ENCODE measurements around the gene UROC1. TPM values are rescaled to one million over a fixed set of nuclear protein-coding genes. Genes with fewer than 3 reads are reported as not detected.

UROC1 gene
- total RNA-seq, 1 donor: not detected

- H3K4me3 ChIP-seq (ENCODE audit: low read depth, low read length): no peak overlapping the region
- no peak for TF ChIP-seq CTCF (IDR thresholded peaks at IDR 0.05; ENCODE audit: insufficient read depth, low read depth, low read length)
- DNase-seq (ENCODE audit: low read depth): no peak
Observed at GRCh38 chr3:126499401-126499800, 18.2 kb downstream of the UROC1 start.

GRCh38 chr3:126498929-126499328, 18.6 kb downstream of the UROC1 start:
- H3K4me3 ChIP-seq (ENCODE audit: low read depth, low read length): no peak overlapping the region
- DNase-seq (ENCODE audit: low read depth): no peak
- TF ChIP-seq CTCF (IDR thresholded peaks at IDR 0.05; ENCODE audit: insufficient read depth, low read depth, low read length): no peak

- TF ChIP-seq CTCF (IDR thresholded peaks at IDR 0.05; ENCODE audit: insufficient read depth, low read depth, low read length): no peak
- H3K4me3 ChIP-seq (ENCODE audit: low read depth, low read length): no peak overlapping the region
- DNase-seq (ENCODE audit: low read depth): no peak
Observed at GRCh38 chr3:126498461-126498860, 19.1 kb downstream of the UROC1 start.

- DNase-seq (ENCODE audit: low read depth): no peak
- no peak overlapping the region for H3K4me3 ChIP-seq (ENCODE audit: low read depth, low read length)
- TF ChIP-seq CTCF (IDR thresholded peaks at IDR 0.05; ENCODE audit: insufficient read depth, low read depth, low read length): no peak
Observed at GRCh38 chr3:126497956-126498355, 19.6 kb downstream of the UROC1 start.

GRCh38 chr3:126496894-126497850, 20.4 kb downstream of the UROC1 start:
- no peak for TF ChIP-seq CTCF (IDR thresholded peaks at IDR 0.05; ENCODE audit: insufficient read depth, low read depth, low read length)
- DNase-seq (ENCODE audit: low read depth): no peak
- H3K4me3 ChIP-seq (ENCODE audit: low read depth, low read length): no peak overlapping the region

- H3K4me3 ChIP-seq (ENCODE audit: low read depth, low read length): no peak overlapping the region
- no peak for TF ChIP-seq CTCF (IDR thresholded peaks at IDR 0.05; ENCODE audit: insufficient read depth, low read depth, low read length)
- no peak for DNase-seq (ENCODE audit: low read depth)
Observed at GRCh38 chr3:126495786-126496185, 21.8 kb downstream of the UROC1 start.

- no peak for TF ChIP-seq CTCF (IDR thresholded peaks at IDR 0.05; ENCODE audit: insufficient read depth, low read depth, low read length)
- no peak overlapping the region for H3K4me3 ChIP-seq (ENCODE audit: low read depth, low read length)
- no peak for DNase-seq (ENCODE audit: low read depth)
Observed at GRCh38 chr3:126494970-126495230, 22.7 kb downstream of the UROC1 start.
